Loucy (cell line): ENCODE results near the gene MLEC.

Experiments
- H2AFZ ChIP-seq: fragments of 200-600 bp; sonication (generic); 2 replicates; pipeline ENCODE4 v1.6.0; 2016; ENCODE audit warnings: antibody characterized with exemption, mild to moderate bottlenecking, low read length, moderate library complexity
- H3F3A ChIP-seq: fragments of 200-600 bp; 2 replicates; pipeline ENCODE4 v1.6.0; 2016; ENCODE audit warnings: antibody characterized with exemption, low read depth, mild to moderate bottlenecking
- H3K27me3 ChIP-seq: fragments of 200-600 bp; sonication (generic); 2 replicates; pipeline ENCODE4 v1.6.1; 2014; ENCODE audit warnings: low read length, mild to moderate bottlenecking; ENCODE audit not compliant: insufficient read depth, poor library complexity, severe bottlenecking
- H3K36me3 ChIP-seq: fragments of 200-600 bp; sonication (generic); 2 replicates; pipeline ENCODE4 v1.6.1; 2016; ENCODE audit warnings: low read length; ENCODE audit not compliant: insufficient read depth
- H3K4me1 ChIP-seq: fragments of 200-600 bp; sonication (generic); 2 replicates; pipeline ENCODE4 v1.5.1; 2014; ENCODE audit warnings: low read length, mild to moderate bottlenecking; ENCODE audit not compliant: insufficient read depth, poor library complexity, severe bottlenecking
- H3K4me2 ChIP-seq: fragments of 200-600 bp; sonication (generic); 2 replicates; pipeline ENCODE4 v1.6.0; 2014; ENCODE audit warnings: antibody characterized with exemption, low read length, low read depth, mild to moderate bottlenecking; ENCODE audit not compliant: poor library complexity, severe bottlenecking
- H3K4me3 ChIP-seq: fragments of 200-600 bp; sonication (generic); 2 replicates; pipeline ENCODE4 v1.5.1; 2014; ENCODE audit warnings: low read length, mild to moderate bottlenecking, mixed read lengths; ENCODE audit not compliant: poor library complexity, severe bottlenecking
- H3K79me2 ChIP-seq: fragments of 200-600 bp; sonication (generic); 2 replicates; pipeline ENCODE4 v1.6.1; 2014; ENCODE audit warnings: low read length; ENCODE audit not compliant: insufficient read depth
- H3K9ac ChIP-seq: fragments of 200-600 bp; sonication (generic); 2 replicates; pipeline ENCODE4 v1.6.0; 2014; ENCODE audit warnings: mild to moderate bottlenecking, low read depth, low read length, moderate library complexity; ENCODE audit not compliant: poor library complexity, severe bottlenecking
- H3K9me2 ChIP-seq: fragments of 200-600 bp; sonication (generic); replicated peaks from 2 replicates; pipeline ENCODE4 v1.6.1; 2016; ENCODE audit warnings: low read depth, low read length, mixed read lengths
- H3K9me3 ChIP-seq: fragments of 200-600 bp; sonication (generic); 2 replicates; pipeline ENCODE4 v1.6.1; 2014; ENCODE audit warnings: mild to moderate bottlenecking, antibody characterized with exemption, low read length, low read depth; ENCODE audit not compliant: insufficient read depth
- H4K20me1 ChIP-seq: fragments of 200-600 bp; sonication (generic); 2 replicates; pipeline ENCODE4 v1.6.0; 2014; ENCODE audit warnings: antibody characterized with exemption, low read length, mild to moderate bottlenecking; ENCODE audit not compliant: insufficient read depth, poor library complexity, severe bottlenecking
- EZH2phosphoT487 ChIP-seq: fragments of 200-600 bp; IDR thresholded peaks from 2 replicates; pipeline ENCODE4 v1.6.1; 2018; ENCODE audit warnings: antibody characterized with exemption, mild to moderate bottlenecking, moderate library complexity, borderline replicate concordance
- TF ChIP-seq, protein P1 (sequence below): fragments of 200-600 bp; sonication (generic); conservative IDR thresholded peaks from 2 replicates; pipeline ENCODE4 v1.5.1; 2014; ENCODE audit warnings: mild to moderate bottlenecking, antibody characterized with exemption, low read length

MLEC gene

DNA sequence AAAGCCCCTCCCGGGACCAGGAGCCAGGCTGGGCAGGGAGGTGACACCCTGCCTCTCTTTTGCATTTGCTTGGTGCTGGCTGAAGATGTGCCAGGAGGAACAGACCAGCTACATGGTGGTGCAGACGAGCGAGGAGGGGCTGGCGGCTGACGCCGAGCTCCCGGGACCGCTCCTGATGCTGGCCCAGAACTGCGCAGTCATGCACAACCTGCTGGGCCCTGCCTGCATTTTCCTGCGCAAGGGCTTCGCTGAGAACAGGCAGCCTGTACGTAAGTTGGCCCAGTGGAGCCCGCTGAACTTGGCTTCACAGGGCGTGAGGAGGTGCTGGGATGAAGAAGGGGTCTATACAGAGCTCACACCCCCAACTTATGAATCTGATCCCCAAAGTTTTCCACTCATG, 30.9 kb upstream of the MLEC start:
- Histone ChIP-seq H2AFZ (no peak overlapping the region), H4K20me1 (no peaks in the 10 kb centered on the region), H3K9me3 (no peaks in the 10 kb centered on the region), H3F3A (no peaks in the 10 kb centered on the region), H3K9ac (no peak overlapping the region), H3K27me3 (no peaks in the 10 kb centered on the region), H3K36me3 (no peaks in the 10 kb centered on the region), H3K4me1 (no peaks in the 10 kb centered on the region), H3K4me3 (no peak overlapping the region), H3K79me2 (no peaks in the 10 kb centered on the region), H3K9me2 (no peaks in the 10 kb centered on the region), H3K4me2 (no peak overlapping the region)
- no peak for TF ChIP-seq EZH2phosphoT487
- TF ChIP-seq, protein P1, sequence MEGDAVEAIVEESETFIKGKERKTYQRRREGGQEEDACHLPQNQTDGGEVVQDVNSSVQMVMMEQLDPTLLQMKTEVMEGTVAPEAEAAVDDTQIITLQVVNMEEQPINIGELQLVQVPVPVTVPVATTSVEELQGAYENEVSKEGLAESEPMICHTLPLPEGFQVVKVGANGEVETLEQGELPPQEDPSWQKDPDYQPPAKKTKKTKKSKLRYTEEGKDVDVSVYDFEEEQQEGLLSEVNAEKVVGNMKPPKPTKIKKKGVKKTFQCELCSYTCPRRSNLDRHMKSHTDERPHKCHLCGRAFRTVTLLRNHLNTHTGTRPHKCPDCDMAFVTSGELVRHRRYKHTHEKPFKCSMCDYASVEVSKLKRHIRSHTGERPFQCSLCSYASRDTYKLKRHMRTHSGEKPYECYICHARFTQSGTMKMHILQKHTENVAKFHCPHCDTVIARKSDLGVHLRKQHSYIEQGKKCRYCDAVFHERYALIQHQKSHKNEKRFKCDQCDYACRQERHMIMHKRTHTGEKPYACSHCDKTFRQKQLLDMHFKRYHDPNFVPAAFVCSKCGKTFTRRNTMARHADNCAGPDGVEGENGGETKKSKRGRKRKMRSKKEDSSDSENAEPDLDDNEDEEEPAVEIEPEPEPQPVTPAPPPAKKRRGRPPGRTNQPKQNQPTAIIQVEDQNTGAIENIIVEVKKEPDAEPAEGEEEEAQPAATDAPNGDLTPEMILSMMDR, result no peak

DNA sequence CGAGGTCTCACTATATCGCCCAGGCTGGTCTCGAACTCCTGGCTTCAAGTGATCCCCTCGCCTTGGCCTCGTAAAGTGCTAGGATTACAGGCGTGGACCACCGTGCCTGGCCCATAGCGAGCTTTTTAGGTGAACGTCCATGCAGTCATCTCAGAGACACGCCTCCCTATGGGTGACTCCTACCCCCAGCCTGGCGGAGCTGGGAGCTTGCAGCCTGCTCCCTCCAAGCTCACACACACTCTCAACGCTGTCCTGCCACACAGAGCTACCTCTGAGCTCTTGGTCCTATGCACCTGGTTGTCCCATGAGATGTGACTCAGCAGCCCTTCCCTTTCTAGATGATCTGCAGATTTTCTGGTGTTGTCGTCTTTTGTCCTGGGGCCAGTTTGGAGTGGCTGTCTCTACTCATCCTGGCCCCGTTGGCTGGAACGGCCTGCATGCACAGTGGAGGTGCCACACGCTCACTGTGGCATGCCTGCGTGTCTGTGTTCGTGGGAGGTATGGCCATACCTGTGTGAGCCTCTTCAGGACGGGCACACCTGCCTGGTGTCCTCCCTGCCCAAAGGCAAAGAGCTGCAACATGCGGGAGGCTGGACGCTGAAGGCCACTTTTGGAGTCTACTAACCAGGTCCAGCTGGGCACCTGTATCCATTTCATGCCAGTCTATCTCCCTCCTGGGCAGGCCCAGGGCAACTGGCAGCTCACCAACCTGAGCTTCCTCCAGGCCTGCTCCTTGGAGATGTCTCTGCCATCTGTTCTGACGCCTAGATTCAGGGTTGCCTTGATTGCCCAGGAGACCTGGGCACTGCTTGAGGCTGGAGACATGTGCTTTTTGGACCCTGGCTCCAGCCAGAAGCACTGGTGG, 28.4 kb upstream of the MLEC start:
- Histone ChIP-seq H3K9ac (no peak overlapping the region), H3K4me3 (no peak overlapping the region), H3K4me2 (no peak overlapping the region), H3K9me3 (no peaks in the 10 kb centered on the region), H4K20me1 (no peaks in the 10 kb centered on the region), H3F3A (no peaks in the 10 kb centered on the region), H3K79me2 (no peaks in the 10 kb centered on the region), H3K36me3 (no peaks in the 10 kb centered on the region), H3K9me2 (no peaks in the 10 kb centered on the region), H3K4me1 (no peaks in the 10 kb centered on the region), H2AFZ (no peak overlapping the region), H3K27me3 (no peaks in the 10 kb centered on the region)
- no peak for TF ChIP-seq EZH2phosphoT487
- TF ChIP-seq, protein P1, result no peak

DNA sequence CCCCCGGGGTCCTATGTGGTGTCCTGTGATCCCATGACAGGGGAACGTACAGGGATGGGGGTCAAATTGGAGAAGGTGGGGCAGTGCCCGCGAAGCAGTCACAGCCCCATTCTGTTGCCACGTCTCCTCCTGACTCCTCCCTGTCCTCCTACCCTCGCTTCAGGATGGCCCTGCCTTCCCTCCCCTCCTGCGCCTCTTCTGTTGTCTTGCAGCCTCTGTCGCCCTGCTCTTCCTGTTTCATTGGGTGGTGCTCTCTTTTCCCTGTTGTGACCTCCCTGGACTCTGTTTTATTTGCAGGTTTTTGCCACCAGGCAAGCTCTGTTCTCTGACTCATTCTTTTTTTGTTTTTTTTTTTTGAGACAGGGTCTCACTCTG, 27.8 kb upstream of the MLEC start:
- Histone ChIP-seq H3K36me3 (no peaks in the 10 kb centered on the region), H3K4me1 (no peaks in the 10 kb centered on the region), H4K20me1 (no peaks in the 10 kb centered on the region), H3K27me3 (no peaks in the 10 kb centered on the region), H3K79me2 (no peaks in the 10 kb centered on the region), H3K4me2 (no peak overlapping the region), H3K9me3 (no peaks in the 10 kb centered on the region), H3K9ac (no peak overlapping the region), H3F3A (no peaks in the 10 kb centered on the region), H3K4me3 (no peak overlapping the region), H2AFZ (no peak overlapping the region), H3K9me2 (no peaks in the 10 kb centered on the region)
- TF ChIP-seq, protein P1, result no peak
- TF ChIP-seq EZH2phosphoT487, result no peak
